ENCODE results near the gene EFNA5. TPM values are rescaled to one million over a fixed set of nuclear protein-coding genes. Genes with fewer than 3 reads are reported as not detected.

Gene EFNA5
- total and polyA plus RNA-seq, 2 of the 8 experiments (the other 6 are each of a cell fraction or from before 2014, with no cell fraction given): 9.6 to 21.8 TPM

GRCh38 chr5:107499237-107499636 lies 171.5 kb downstream of the EFNA5 start:
- peak overlapping the region; percentile 32 to 42; a peak in 3 of 4 replicates for H3K4me2 ChIP-seq (ENCODE audit: insufficient read depth in 1 of 2, low read depth in 2 of 2, low read length in 2 of 2)

More at GRCh38 chr5:107499237-107499636, 171.5 kb downstream of the EFNA5 start:
- CTCF ChIA-PET (ENCODE audit: partially characterized antibody): interaction anchor here (1.2 kb wide), 1 partner anchor 32 kb away, joined by 3 read pairs; no protein-coding TSS in a partner anchor
- Histone ChIP-seq H3K14ac (ENCODE audit: insufficient read length) (no peak overlapping the region), H3K9me3 (ENCODE audit: insufficient read depth in 2 of 2, low read depth in 1 of 2, low read length in 1 of 2) (no peaks in the 10 kb centered on the region), H3K23me2 (ENCODE audit: low read depth, low read length) (no peaks in the 10 kb centered on the region), H2BK20ac (ENCODE audit: low read length) (no peak overlapping the region), H3K79me1 (ENCODE audit: low read depth, low read length) (no peaks in the 10 kb centered on the region; the same call in 1 of the 2 replicates), H2BK12ac (ENCODE audit: low read depth, low read length) (no peak overlapping the region), H4K5ac (ENCODE audit: insufficient read length, low read depth, low read length) (no peak overlapping the region), H2BK5ac (ENCODE audit: low read depth, low read length) (no peak overlapping the region), H3K4me1 (replicated peaks in 1 of 4; ENCODE audit: control insufficient read depth in 3 of 4, insufficient read depth in 4 of 4, low read length in 3 of 4) (peaks cover 0 to 32% (median 20%) of the 10 kb centered on the region in 4 experiments; a peak in 5 of 7 replicates), H3K18ac (ENCODE audit: extremely low read depth, low read length) (no peak overlapping the region), H3K23ac (ENCODE audit: insufficient read length) (no peak overlapping the region), H3K79me2 (ENCODE audit: control insufficient read depth in 1 of 2, insufficient read depth in 2 of 2, low read length in 2 of 2) (peaks cover 0 to 8% of the 10 kb centered on the region in 2 experiments; a peak in 3 of 4 replicates), H2BK120ac (replicated peaks; ENCODE audit: low read depth, low read length) (no peak overlapping the region), H2BK15ac (ENCODE audit: low read length) (no peak overlapping the region), H3K56ac (replicated peaks; ENCODE audit: insufficient read length, low read depth, low read length) (no peak overlapping the region), H4K8ac (ENCODE audit: extremely low read depth, insufficient read depth, low read length) (no peak overlapping the region), H3K4ac (replicated peaks; ENCODE audit: insufficient read length, low read depth, low read length) (no peak overlapping the region), H3K36me3 (ENCODE audit: control insufficient read depth in 2 of 4, insufficient read depth in 4 of 4, low read length in 3 of 4) (no peaks in the 10 kb centered on the region; a peak in 1 of 8 replicates), H2AFZ (ENCODE audit: low read length) (no peak overlapping the region), H4K20me1 (replicated peaks in 1 of 2; ENCODE audit: control insufficient read depth in 1 of 2, insufficient read depth in 2 of 2, low read length in 2 of 2) (no peaks in the 10 kb centered on the region), H3K9ac (replicated peaks in 1 of 4; ENCODE audit: extremely low read depth in 1 of 4, low read depth in 3 of 4, low read length in 3 of 4) (no peak overlapping the region), H3K27me3 (replicated peaks in 1 of 4; ENCODE audit: control insufficient read depth in 3 of 4, extremely low read depth in 1 of 4, insufficient read depth in 3 of 4, low read length in 3 of 4) (no peaks in the 10 kb centered on the region), H4K91ac (replicated peaks; ENCODE audit: insufficient read length, low read length) (no peak overlapping the region), H3K27ac (ENCODE audit: low read depth, low read length) (no peak overlapping the region), H3K4me3 (ENCODE audit: extremely low read depth in 1 of 4, insufficient read depth in 2 of 4, low read depth in 3 of 4, low read length in 4 of 4) (no peak overlapping the region), H2AK5ac (ENCODE audit: low read depth, low read length) (no peak overlapping the region)
- FAIRE-seq: peak; percentile 57
- 33% methylated on average over 1 of the region's 1 CpG; no CpG with 5 or more reads in 1 of the 2 experiments for WGBS, 2 experiments (ENCODE audit: extremely low coverage in 1 of 2, insufficient coverage in 1 of 2, insufficient read length in 1 of 2, insufficient replicate concordance in 2 of 2, low coverage in 1 of 2, low lambda C conversion rate in 2 of 2, missing lambda C conversion rate in 1 of 2)
- 0 out of 2 replicates have a peak, but pooled peaks have one; percentile 41 for TF ChIP-seq TCF12 (IDR thresholded peaks at IDR 0.05; ENCODE audit: low read depth, low read length)
- TF ChIP-seq MAFK (IDR thresholded peaks at IDR 0.05; ENCODE audit: low read depth, low read length): no peak
- TF ChIP-seq POLR2A (IDR thresholded peaks at IDR 0.05; ENCODE audit: control extremely low read depth in 1 of 2, low read depth in 2 of 2, low read length in 2 of 2): no peak
- no peak for TF ChIP-seq RNF2 (IDR thresholded peaks at IDR 0.05; ENCODE audit: borderline replicate concordance, low read depth, low read length, missing control alignments, poor library complexity, severe bottlenecking)
- peak; percentile 61; the same call in 1 of the 2 replicates for TF ChIP-seq TEAD4 (IDR thresholded peaks at IDR 0.05; ENCODE audit: low read depth, low read length)
- POLR2A ChIA-PET (ENCODE audit: partially characterized antibody): no interaction called here
- DNase-seq (ENCODE audit: low read depth in 1 of 2, low spot score in 2 of 2): no peak

Measured in H1 (cell line).